Lower lobe of right lung (tissue), 2 donors: ENCODE data around the gene DCHS1. TPM values are rescaled to one million over a fixed set of nuclear protein-coding genes. Genes with fewer than 3 reads are reported as not detected.

Experiments used
- ATAC-seq, 2 donors: fragments of 200-7000 bp; cut with Tn5 transposase; one replicate each; pipeline ENCODE4 v1.9.1; 2020 to 2022; ENCODE audit warnings: mild to moderate bottlenecking in 2 of 2, moderate library complexity in 2 of 2
- DNase-seq: peaks from one replicate; pipeline ENCODE4 v3.0.0-alpha.2; 2020
- H3K27ac ChIP-seq: fragments of 200-600 bp; one replicate; pipeline ENCODE4 v1.8.0; 2022
- H3K27me3 ChIP-seq: fragments of 200-600 bp; one replicate; pipeline ENCODE4 v1.8.0; 2022; ENCODE audit warnings: low read depth
- H3K36me3 ChIP-seq: fragments of 200-600 bp; one replicate; pipeline ENCODE4 v1.8.0; 2022; ENCODE audit warnings: mild to moderate bottlenecking
- H3K4me1 ChIP-seq: fragments of 200-600 bp; one replicate; pipeline ENCODE4 v1.8.0; 2022
- H3K4me3 ChIP-seq: fragments of 200-600 bp; one replicate; pipeline ENCODE4 v1.8.0; 2022; ENCODE audit warnings: mild to moderate bottlenecking
- H3K9me3 ChIP-seq: fragments of 200-600 bp; one replicate; pipeline ENCODE4 v1.8.0; 2022
- CTCF ChIP-seq: fragments of 200-600 bp; IDR thresholded peaks from one replicate; pipeline ENCODE4 v1.8.0; 2022; ENCODE audit warnings: antibody characterized with exemption, mild to moderate bottlenecking
- intact Hi-C: fragments of 100-400 bp; cut with DNase I; formaldehyde crosslinking; loops from one replicate; pipeline ENCODE4 v1.11.0; 2022
- total RNA-seq: library from RNA; stranded (reverse); fragmentation: NEBNext Ultra II Directional; extraction: Animal tissue kit (Norgen Biotek cat#: 25700); gene quantifications from one replicate; pipeline ENCODE4 v1.2.1, GENCODE V29; 2021
- donor health status: DM: no; HTN: yes; CAD: no; lungs with severe emphysema.

DCHS1 gene
- total RNA-seq, 1 donor from 2014 or later = 23.2 TPM

GRCh38 chr11:6650104-6650503 is 5.5 kb downstream of the DCHS1 start:
- DNase-seq (no peak), ATAC-seq (no peak)
- Histone ChIP-seq H3K4me3 (no peak overlapping the region), H3K27ac (no peak overlapping the region), H3K4me1 (peaks cover 46% of the 10 kb centered on the region), H3K27me3 (no peaks in the 10 kb centered on the region), H3K36me3 (no peaks in the 10 kb centered on the region), H3K9me3 (no peaks in the 10 kb centered on the region)
- no peak for TF ChIP-seq CTCF
- intact Hi-C loops = no loop called here

DNA sequence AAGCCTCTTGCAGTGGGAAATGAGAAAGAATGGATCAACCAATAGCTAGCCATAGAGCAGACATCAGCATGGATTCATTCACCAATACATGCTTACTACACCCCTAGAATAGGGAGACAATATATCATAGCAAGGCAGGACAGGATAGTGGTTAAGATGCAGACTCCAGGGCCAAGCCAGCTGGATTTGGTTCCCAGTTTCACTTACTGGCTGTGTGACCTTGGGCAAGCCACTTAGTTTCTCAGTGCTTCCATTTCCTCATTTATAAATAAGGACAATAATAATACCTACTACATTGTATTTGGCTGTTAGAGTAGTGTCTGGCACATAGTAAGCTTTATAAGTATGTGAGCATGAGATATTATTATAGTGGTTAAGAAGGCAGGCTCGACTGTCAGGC is 7.1 kb downstream of the DCHS1 start:
- intact Hi-C loops = no loop called here
- Histone ChIP-seq H3K4me1 (peaks cover 40% of the 10 kb centered on the region), H3K27ac (no peak overlapping the region), H3K27me3 (no peaks in the 10 kb centered on the region), H3K4me3 (no peak overlapping the region), H3K9me3 (no peaks in the 10 kb centered on the region), H3K36me3 (no peaks in the 10 kb centered on the region)
- DNase-seq = no peak
- ATAC-seq = no peak
- TF ChIP-seq CTCF = no peak

GRCh38 chr11:6647836-6648235 is 7.8 kb downstream of the DCHS1 start:
- Histone ChIP-seq H3K36me3 (no peaks in the 10 kb centered on the region), H3K27me3 (no peaks in the 10 kb centered on the region), H3K9me3 (no peaks in the 10 kb centered on the region), H3K27ac (peak overlapping the region; percentile 73), H3K4me1 (peaks cover 40% of the 10 kb centered on the region), H3K4me3 (no peak overlapping the region)
- intact Hi-C loops = no loop called here
- ATAC-seq (no peak), DNase-seq (no peak)
- no peak for TF ChIP-seq CTCF

DNA sequence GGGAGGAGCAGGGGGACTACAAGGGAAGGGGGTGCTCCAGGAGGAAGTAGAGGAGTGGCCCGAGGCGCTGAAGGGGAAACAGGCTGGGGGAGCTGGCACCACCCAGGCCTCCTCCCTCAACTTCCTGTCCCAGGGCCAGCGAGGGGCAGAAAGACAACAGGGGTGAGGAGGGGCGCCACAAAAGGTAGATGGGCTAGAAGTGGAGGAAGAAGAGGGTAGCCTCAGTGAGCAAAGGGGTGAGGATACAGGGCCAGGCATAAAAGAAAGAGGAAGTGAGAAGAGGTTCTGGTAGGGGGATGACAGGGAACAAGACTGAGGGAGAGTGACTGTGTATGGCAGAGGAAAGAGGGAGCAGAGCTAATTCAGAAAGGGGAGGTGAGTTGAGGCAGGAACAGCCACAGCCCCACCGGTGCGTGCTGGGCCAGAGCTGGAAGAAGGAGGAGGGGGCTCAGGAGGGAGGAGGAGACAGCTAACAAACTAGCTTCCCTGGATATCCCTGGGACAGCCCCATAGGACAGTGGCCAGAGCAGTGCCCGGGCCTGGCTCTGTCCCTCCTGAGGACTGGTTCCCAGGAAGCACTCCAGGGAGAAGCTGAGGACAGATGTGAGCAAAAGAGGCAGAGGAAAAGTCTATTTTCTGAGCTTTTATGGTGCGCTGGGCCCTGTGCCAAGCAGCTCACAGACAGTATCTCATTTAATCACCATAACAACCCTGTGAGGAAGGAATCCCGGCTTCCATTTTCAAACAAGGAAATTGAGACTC is 8.5 kb downstream of the DCHS1 start:
- TF ChIP-seq CTCF = no peak
- Histone ChIP-seq H3K4me1 (peaks cover 40% of the 10 kb centered on the region), H3K27me3 (no peaks in the 10 kb centered on the region), H3K4me3 (no peak overlapping the region), H3K36me3 (no peaks in the 10 kb centered on the region), H3K27ac (peak overlapping the region; percentile 73), H3K9me3 (no peaks in the 10 kb centered on the region)
- DNase-seq (no peak), ATAC-seq (peak; percentile 45 to 53)
- intact Hi-C loops = no loop called here

DNA sequence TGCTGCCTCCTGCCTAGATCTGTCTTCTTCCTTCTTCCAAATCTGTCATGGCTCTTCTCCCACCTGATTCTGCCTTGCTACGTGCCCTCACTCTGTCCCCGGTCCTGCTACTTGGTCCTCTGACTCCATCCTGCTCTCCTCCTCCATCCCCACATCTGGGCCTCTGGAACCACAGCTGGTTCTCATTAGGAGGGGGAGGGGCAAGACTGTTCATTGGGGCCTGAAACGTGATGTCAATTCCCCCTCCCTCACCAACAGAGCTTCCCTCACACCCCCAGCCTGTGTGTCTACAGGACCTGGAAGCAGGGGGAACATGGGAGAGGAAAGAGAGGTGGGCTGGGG is 9.1 kb downstream of the DCHS1 start:
- H3K4me3 ChIP-seq = no peak overlapping the region

More for the DNA sequence above, 9.1 kb downstream of the DCHS1 start:
- peak overlapping the region; percentile 73 for H3K27ac ChIP-seq
- no peaks in the 10 kb centered on the region for H3K9me3 ChIP-seq
- H3K36me3 ChIP-seq = no peaks in the 10 kb centered on the region
- DNase-seq (no peak), ATAC-seq (peak; percentile 3 to 28)
- peaks cover 39% of the 10 kb centered on the region for H3K4me1 ChIP-seq
- intact Hi-C loops = no loop called here
- H3K27me3 ChIP-seq = no peaks in the 10 kb centered on the region
- TF ChIP-seq CTCF = no peak
